HG02884 (cell line): ENCODE data around the gene MCRIP2.
A peak's percentile ranks its signal among the peaks of the same experiment; 100 is the strongest.

Source experiments
- ATAC-seq: cut with Tn5 transposase; IDR thresholded peaks from one replicate; pipeline ENCODE4 v1.9.1; 2021; ENCODE audit warnings: mild to moderate bottlenecking, moderate library complexity; ENCODE audit not compliant: unreplicated experiment

MCRIP2 gene

GRCh38 chr16:631808-632358 lies 9.7 kb upstream of the MCRIP2 start:
- no peak for ATAC-seq

- no peak for ATAC-seq
Measured at GRCh38 chr16:632486-633335, 8.9 kb upstream of the MCRIP2 start.

- no peak for ATAC-seq
Measured at GRCh38 chr16:633336-634050, 8.1 kb upstream of the MCRIP2 start.

GRCh38 chr16:634051-634670 lies 7.5 kb upstream of the MCRIP2 start:
- ATAC-seq = no peak

- no peak for ATAC-seq
Measured at GRCh38 chr16:634996-635395, 6.6 kb upstream of the MCRIP2 start.

GRCh38 chr16:635573-636205 lies 5.9 kb upstream of the MCRIP2 start:
- peak; percentile 3 for ATAC-seq

GRCh38 chr16:636206-637080 lies 5.2 kb upstream of the MCRIP2 start, which contains the start of gene METTL26:
Gene METTL26 (minus strand): TSS chr16:636305. CDS start chr16:636290, 15 bp downstream.
- ATAC-seq = peak; percentile 56

- no peak for ATAC-seq
Measured at GRCh38 chr16:637081-638018, 4.3 kb upstream of the MCRIP2 start.

- no peak for ATAC-seq
Measured at GRCh38 chr16:638034-638543, 3.5 kb upstream of the MCRIP2 start.

- ATAC-seq = no peak
Measured at GRCh38 chr16:638836-639235, 2.8 kb upstream of the MCRIP2 start.

- no peak for ATAC-seq
Measured at GRCh38 chr16:640614-641013, 1.0 kb upstream of the MCRIP2 start.

GRCh38 chr16:642189-643049 lies 791 bp downstream of the MCRIP2 start:
- peak; percentile 39 for ATAC-seq

GRCh38 chr16:643050-643368 lies 1.4 kb downstream of the MCRIP2 start:
- no peak for ATAC-seq

GRCh38 chr16:644556-644955 lies 2.9 kb downstream of the MCRIP2 start:
- ATAC-seq = no peak

GRCh38 chr16:645852-646678 lies 4.4 kb downstream of the MCRIP2 start:
- no peak for ATAC-seq

GRCh38 chr16:646679-647172 lies 5.1 kb downstream of the MCRIP2 start:
- no peak for ATAC-seq
